HG03135 (cell line): Measurements from ENCODE around the gene PLXNA2.

ENCODE experiments used
- ATAC-seq: cut with Tn5 transposase; IDR thresholded peaks from one replicate; pipeline ENCODE4 v1.9.1; 2021; ENCODE audit warnings: mild to moderate bottlenecking, moderate library complexity; ENCODE audit not compliant: unreplicated experiment

The PLXNA2 gene

DNA sequence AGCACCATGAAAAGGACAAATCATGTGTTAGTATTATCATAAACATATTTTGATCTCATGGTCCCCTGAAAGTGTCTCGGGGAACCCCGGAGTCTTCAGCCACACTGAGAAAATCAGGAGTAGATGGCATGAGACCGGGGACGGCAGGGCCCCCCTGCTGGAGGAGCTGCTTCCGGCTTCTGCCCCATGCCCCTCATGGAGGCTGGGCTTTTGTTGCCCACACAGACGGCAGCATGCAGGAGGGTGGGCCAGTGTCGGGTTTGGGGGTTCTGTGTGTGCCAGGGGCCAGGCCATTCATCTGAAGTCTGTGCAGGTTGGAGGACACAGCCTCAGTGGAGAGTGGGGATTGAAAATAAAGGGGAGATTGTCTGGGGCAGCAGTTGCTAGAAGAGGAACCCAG lies 258.2 kb downstream of the PLXNA2 start:
- ATAC-seq: no peak

DNA sequence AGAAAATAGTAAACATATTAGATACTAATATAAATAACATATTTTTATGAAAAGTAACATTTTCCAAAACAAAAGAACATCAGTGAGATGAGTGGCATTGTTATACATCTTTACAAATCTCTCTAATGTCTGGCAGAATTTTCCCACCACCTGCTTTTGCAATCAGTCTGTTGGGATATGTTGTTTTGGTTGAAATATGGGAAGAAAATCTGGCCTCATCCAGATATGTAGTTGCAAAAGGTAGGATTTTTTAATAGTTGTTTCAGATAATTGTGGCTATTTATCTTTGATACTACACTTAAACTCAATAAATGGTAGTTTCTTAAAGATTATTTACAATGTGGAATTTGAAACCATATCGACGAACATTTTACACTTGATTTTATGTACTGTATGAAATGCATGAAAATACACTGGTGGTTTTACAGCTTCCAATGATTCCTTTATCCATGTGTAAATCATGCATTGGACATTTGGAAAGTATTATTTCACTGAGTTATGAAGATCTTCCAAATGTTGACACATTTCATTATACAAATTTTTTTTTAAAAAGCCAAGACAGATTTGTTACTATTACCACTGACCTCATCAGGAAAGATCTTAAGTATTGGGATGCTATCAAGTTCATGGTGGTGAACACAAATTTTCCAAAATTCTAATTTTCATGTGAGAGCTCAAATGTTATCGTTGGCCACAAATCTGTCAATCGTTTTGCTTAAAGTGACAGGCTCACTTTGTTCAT lies 259.2 kb downstream of the PLXNA2 start:
- no peak for ATAC-seq

DNA sequence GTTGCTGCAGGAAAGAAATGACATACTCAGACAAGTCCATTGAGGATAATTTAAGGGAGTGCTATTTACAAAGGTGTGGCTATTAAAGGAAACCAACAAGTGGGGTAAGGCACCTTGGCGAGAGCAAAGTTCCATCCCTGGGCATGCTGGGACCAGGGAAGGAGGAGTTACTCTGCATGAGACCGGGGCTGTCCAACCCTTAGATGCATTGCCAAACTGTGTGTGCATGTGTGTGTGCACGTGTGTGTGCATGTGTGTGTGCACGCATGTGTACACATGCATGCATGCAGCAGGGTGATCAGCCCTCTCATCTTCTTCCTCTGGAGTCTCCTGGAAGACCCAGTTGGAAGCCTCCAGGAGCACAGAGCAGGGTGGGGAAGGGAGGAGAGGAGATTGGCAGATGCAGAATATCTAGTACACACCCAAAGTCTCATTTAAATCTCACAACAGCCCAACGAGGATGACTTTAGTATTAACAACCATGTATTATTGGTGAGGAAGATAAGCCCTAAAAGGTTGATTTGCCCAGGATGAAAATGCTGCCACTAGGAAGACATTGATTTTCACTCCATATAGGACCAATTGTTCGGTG lies 261.0 kb downstream of the PLXNA2 start:
- no peak for ATAC-seq

DNA sequence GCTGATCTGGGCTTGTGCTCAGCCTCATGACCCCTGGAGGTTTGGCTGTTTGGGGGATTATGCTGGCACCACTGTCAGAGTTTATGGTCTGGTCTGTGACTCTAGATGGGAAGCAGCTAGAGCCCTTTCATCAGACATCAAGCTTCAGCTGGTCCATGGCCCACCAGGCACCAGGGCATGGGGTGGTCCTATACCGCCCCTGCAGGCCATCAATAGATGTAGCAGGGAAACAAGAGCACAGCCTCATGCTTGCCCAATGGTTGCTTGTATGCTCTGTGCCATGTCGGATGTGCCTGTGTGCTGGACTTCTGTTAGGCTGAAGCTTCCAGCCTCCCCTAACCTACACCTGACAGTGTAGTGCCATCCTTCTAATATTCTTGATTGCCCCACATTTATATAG lies 262.2 kb downstream of the PLXNA2 start:
- ATAC-seq: no peak

DNA sequence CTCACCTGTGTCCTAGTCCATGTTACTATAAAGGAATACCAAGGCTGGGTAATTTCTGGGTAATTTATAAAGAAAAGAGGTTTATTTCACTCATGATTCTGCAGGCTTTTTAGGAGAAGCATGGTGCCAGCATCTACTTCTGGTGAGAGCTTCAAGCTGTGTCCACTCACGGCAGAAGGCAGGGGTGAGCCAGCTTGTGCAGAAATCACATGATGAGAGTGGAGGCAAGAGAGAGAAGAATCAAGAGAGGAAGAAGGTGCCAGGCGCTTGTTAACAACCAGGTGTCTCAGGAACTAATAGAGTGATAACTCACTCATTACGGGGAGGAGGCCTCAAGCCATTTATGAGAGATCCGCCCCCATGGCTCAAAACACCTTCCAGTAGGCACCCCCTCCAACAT lies 265.7 kb downstream of the PLXNA2 start:
- no peak for ATAC-seq

DNA sequence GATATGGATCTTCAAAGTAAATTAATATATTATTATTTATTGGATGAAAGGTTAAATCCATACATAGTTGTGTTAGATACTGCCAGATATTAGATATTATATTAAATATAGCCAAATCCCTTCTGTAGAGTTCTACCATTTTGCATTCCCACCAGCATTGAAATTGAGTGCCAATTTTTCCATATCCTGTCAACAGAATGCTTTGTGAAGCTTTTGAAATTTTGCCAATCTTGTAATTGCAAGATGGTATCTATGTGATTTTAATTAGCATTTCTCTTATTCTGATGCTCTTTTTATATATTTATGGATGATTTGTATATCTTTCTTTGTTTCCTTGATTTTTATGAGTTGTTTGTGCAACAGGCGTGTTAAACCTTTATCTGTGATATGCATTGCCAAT lies 266.3 kb downstream of the PLXNA2 start:
- no peak for ATAC-seq

DNA sequence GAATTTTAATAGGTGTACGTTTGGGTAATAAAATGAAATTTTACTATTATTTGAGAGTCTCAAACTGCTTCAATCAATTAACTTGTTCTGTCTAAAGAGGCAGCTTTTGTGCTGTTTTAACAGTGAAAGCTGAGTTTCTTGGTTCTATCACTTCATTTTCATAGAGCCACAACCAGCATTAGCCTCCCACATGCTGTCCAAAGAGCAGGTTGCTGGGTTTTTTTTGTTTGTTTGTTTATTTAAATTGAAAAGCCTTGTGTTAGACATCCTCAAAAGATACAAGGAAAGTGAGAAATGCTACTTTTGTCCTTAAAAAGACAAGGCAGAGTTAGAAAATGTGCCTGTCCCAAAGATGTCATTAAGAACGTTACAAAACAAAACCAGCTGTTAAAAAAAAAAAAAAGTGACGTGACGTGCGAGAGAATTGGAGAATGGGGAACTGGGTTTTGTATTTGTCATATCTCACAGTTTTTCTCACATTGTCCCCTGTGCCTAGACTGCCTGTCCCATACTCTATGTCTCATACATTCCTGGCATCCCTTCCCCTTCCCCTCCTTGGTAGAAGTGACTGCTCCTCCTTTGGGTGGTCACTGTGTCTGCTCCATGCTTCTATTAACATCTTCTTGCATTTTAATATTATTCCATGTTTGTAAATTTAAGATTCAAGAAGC lies 270.2 kb downstream of the PLXNA2 start:
- no peak for ATAC-seq

DNA sequence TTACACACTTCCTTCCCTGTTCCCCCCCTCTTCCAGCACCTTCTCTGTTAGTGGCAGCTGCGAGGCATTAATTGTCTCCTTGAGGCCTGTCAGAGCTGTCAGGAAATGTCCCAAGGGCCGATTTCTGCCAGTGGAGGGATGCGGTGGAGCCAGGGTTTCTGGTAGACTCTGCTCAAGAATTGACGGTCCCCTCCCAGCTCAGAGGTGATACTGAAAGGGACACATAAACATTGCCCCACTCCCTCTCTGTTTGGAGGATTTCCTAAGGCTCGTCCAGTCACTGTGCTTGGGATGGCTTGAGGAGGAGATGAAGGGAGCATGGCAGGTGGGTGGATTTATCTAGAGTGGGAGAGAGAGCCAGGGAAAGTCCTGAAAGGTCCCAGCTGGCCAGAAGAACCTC lies 271.8 kb downstream of the PLXNA2 start:
- ATAC-seq: no peak
